Measurements from ENCODE around the gene ENKD1. TPM values are rescaled to one million over a fixed set of nuclear protein-coding genes. Genes with fewer than 3 reads are reported as not detected.
A peak's percentile ranks its signal among the peaks of the same experiment; 100 is the strongest.

The ENKD1 gene
- total RNA-seq, 1 experiment from 2014 or later, result 58.8 TPM

- no peak for DNase-seq (ENCODE audit: low spot score)
These were observed 14.7 kb downstream of the ENKD1 start for GRCh38 chr16:67651847-67652246.

- no peak for DNase-seq (ENCODE audit: low spot score)
These were observed 15.5 kb downstream of the ENKD1 start for GRCh38 chr16:67651039-67651438.

GRCh38 chr16:67650023-67650422 lies 16.5 kb downstream of the ENKD1 start:
- DNase-seq (ENCODE audit: low spot score), result no peak

GRCh38 chr16:67649494-67649931 lies 17.0 kb downstream of the ENKD1 start:
- DNase-seq (ENCODE audit: low spot score), result no peak

GRCh38 chr16:67648764-67649407 lies 17.7 kb downstream of the ENKD1 start:
- no peak for DNase-seq (ENCODE audit: low spot score)

- DNase-seq (ENCODE audit: low spot score), result no peak
These were observed 18.3 kb downstream of the ENKD1 start for GRCh38 chr16:67648088-67648763.

- DNase-seq (ENCODE audit: low spot score), result no peak
These were observed 18.9 kb downstream of the ENKD1 start for GRCh38 chr16:67647681-67648080.

- no peak for DNase-seq (ENCODE audit: low spot score)
These were observed 19.4 kb downstream of the ENKD1 start for GRCh38 chr16:67647111-67647651.

- no peak for DNase-seq (ENCODE audit: low spot score)
These were observed 21.0 kb downstream of the ENKD1 start for GRCh38 chr16:67645397-67646121.

GRCh38 chr16:67644038-67644437 lies 22.5 kb downstream of the ENKD1 start:
- DNase-seq (ENCODE audit: low spot score), result no peak

- no peak for DNase-seq (ENCODE audit: low spot score)
These were observed 24.5 kb downstream of the ENKD1 start for GRCh38 chr16:67641779-67642708.

- DNase-seq (ENCODE audit: low spot score), result no peak
These were observed 28.9 kb downstream of the ENKD1 start for GRCh38 chr16:67637625-67638024.

- no peak for DNase-seq (ENCODE audit: low spot score)
These were observed 29.8 kb downstream of the ENKD1 start for GRCh38 chr16:67636713-67637112.

GRCh38 chr16:67632415-67633172 lies 34.0 kb downstream of the ENKD1 start:
- peak; percentile 0 for DNase-seq (ENCODE audit: low spot score)

- DNase-seq (ENCODE audit: low spot score), result no peak
These were observed 38.3 kb downstream of the ENKD1 start for GRCh38 chr16:67628216-67628615.

GRCh38 chr16:67613808-67614207 lies 52.7 kb downstream of the ENKD1 start:
- DNase-seq (ENCODE audit: low spot score), result peak; percentile 10
